HUES64 (cell line): ENCODE data around the gene RFX6.

Experiments
- H3K27ac ChIP-seq: 2 replicates; pipeline ENCODE4 v1.7.0; 2013; ENCODE audit warnings: low read depth, low read length, inconsistent platforms
- H3K27me3 ChIP-seq: 2 replicates; pipeline ENCODE4 v1.6.1; 2013; ENCODE audit warnings: mild to moderate bottlenecking, low read length; ENCODE audit not compliant: insufficient read depth
- H3K36me3 ChIP-seq: 2 replicates; pipeline ENCODE4 v1.6.1; 2013; ENCODE audit warnings: mild to moderate bottlenecking, low read length; ENCODE audit not compliant: insufficient read depth
- H3K4me1 ChIP-seq: 2 replicates; pipeline ENCODE4 v1.6.1; 2013; ENCODE audit warnings: mild to moderate bottlenecking, low read length, moderate library complexity; ENCODE audit not compliant: insufficient read depth
- H3K4me3 ChIP-seq: 2 replicates; pipeline ENCODE4 v1.5.1; 2013; ENCODE audit warnings: mild to moderate bottlenecking, low read length, moderate library complexity
- H3K9ac ChIP-seq: 2 replicates; pipeline ENCODE4 v1.6.1; 2013; ENCODE audit warnings: mild to moderate bottlenecking, low read depth, low read length
- H3K9me3 ChIP-seq: 2 replicates; pipeline ENCODE4 v1.6.1; 2013; ENCODE audit warnings: low read depth, low read length; ENCODE audit not compliant: insufficient read depth
- WGBS: fragments of 150-250, 120-280 bp; methylation state at CpG from one replicate; pipeline ENCODE4 v1.1.7; 2013; ENCODE audit warnings: missing lambda C conversion rate; 5-methylcytosine and 5-hydroxymethylcytosine counted together

RFX6 gene

DNA sequence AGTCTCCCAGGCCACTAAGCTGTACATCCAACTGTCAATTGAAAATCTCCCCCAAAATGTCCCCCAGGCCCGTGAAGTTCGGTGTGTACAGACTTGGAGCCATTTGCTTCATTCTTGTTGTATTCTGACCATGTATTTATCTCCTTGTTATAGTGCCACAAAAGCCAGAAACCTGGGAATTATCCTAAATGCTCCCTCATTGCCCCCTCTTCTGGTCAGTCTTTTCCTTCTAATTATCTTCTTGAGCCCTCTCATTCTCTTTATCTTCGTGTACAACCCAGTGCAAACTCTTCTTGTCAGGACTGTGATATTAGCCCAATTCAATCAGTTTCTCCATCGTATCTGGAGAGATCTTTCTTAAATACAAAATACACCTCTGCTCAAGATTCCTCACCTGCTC, 64.7 kb downstream of the RFX6 start:
- Histone ChIP-seq H3K4me1 (no peaks in the 10 kb centered on the region), H3K4me3 (no peak overlapping the region), H3K27ac (no peak overlapping the region), H3K9ac (no peak overlapping the region), H3K36me3 (no peaks in the 10 kb centered on the region), H3K9me3 (no peaks in the 10 kb centered on the region), H3K27me3 (no peaks in the 10 kb centered on the region)
- WGBS = 66% methylated on average over 4 of the region's 4 CpGs

GRCh38 chr6:116945809-116946208, 68.8 kb downstream of the RFX6 start:
- H3K27me3 ChIP-seq = no peaks in the 10 kb centered on the region
- no peak overlapping the region for H3K27ac ChIP-seq
- no peaks in the 10 kb centered on the region for H3K36me3 ChIP-seq
- no peaks in the 10 kb centered on the region for H3K9me3 ChIP-seq
- H3K9ac ChIP-seq = no peak overlapping the region
- H3K4me3 ChIP-seq = no peak overlapping the region
- H3K4me1 ChIP-seq = peaks cover 4% of the 10 kb centered on the region; the same call in 1 of the 2 replicates
- WGBS = 89% methylated on average over 5 of the region's 5 CpGs

GRCh38 chr6:116948533-116949304, 71.7 kb downstream of the RFX6 start:
- no peaks in the 10 kb centered on the region for H3K27me3 ChIP-seq
- WGBS = 75% methylated on average over 1 of the region's 1 CpG

DNA sequence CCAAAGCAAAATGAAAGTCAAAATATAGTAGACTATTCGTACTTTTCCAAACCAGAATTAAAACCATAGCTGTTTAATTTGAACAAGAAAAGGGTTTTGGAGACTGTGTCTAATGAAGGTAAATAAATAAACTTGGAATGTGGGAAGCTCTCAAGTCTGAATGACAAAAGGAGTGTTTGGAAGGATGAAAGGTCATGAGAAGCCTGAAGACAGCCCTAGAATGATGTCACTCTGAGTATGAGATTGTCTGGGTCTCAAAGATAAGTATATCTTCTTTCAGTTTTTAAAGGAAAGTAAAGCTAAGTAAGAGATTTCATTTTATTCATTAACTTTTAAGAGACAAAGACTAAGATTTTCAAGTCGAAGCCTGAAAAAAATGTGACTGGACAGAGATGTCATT, 72.9 kb downstream of the RFX6 start:
- no peaks in the 10 kb centered on the region for H3K27me3 ChIP-seq
- H3K9me3 ChIP-seq = no peaks in the 10 kb centered on the region
- H3K27ac ChIP-seq = no peak overlapping the region
- H3K4me3 ChIP-seq = no peak overlapping the region
- 89% methylated on average over 1 of the region's 2 CpGs for WGBS
- no peaks in the 10 kb centered on the region for H3K36me3 ChIP-seq
- peaks cover 4% of the 10 kb centered on the region; the same call in 1 of the 2 replicates for H3K4me1 ChIP-seq
- H3K9ac ChIP-seq = no peak overlapping the region

More at GRCh38 chr6:116948533-116949304, 71.7 kb downstream of the RFX6 start:
- no peak overlapping the region for H3K27ac ChIP-seq
- no peaks in the 10 kb centered on the region for H3K36me3 ChIP-seq
- no peaks in the 10 kb centered on the region for H3K9me3 ChIP-seq
- no peak overlapping the region for H3K9ac ChIP-seq
- peaks cover 4% of the 10 kb centered on the region; the same call in 1 of the 2 replicates for H3K4me1 ChIP-seq
- no peak overlapping the region for H3K4me3 ChIP-seq

DNA sequence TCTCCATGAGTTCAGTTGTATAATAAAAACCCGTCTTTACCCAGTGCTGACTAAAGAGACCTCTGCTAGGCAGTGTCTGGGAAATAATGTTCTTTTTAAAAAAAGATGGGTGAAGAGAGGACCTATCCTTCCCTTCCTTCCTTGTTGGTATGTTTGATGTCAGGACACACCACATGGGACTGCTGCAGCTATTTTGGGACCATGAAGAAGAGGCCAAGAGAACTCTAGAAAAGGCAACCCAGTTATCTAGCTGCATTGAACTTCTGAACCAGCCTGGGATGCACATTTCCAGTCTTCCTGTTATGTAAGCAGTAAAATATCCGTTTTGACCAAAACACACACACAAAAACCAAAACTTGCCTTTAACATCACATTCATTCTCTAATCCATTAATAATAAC, 77.3 kb downstream of the RFX6 start:
- Histone ChIP-seq H3K9ac (no peak overlapping the region), H3K4me1 (peaks cover 4% of the 10 kb centered on the region; the same call in 1 of the 2 replicates), H3K36me3 (no peaks in the 10 kb centered on the region), H3K9me3 (no peaks in the 10 kb centered on the region), H3K4me3 (no peak overlapping the region), H3K27ac (no peak overlapping the region), H3K27me3 (no peaks in the 10 kb centered on the region)
- 90% methylated on average over 1 of the region's 2 CpGs for WGBS

DNA sequence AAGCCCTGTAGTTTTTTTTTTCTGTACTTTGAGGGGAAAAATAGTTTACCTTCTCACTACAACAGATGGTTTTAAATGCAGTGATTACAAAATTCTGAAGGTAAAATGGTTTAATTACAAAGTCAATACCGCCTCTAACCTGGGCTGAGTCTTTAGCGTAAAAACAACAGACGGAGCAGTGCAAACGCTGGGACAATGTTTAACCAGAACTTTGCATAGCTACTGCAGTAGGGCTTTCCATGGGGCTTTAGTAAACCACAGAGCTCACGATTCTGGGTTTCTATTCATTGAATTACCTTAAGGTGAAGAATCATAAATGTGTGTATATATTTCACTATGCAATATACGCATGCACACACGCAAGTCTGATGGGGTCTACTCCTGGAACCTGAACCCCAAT, 77.9 kb downstream of the RFX6 start:
- Histone ChIP-seq H3K9ac (no peak overlapping the region), H3K27me3 (no peaks in the 10 kb centered on the region), H3K4me1 (peaks cover under 1% of the 10 kb centered on the region; the same call in 1 of the 2 replicates), H3K4me3 (no peak overlapping the region), H3K36me3 (no peaks in the 10 kb centered on the region), H3K9me3 (no peaks in the 10 kb centered on the region), H3K27ac (no peak overlapping the region)
- 87% methylated on average over 7 of the region's 7 CpGs for WGBS

GRCh38 chr6:116955773-116956172, 78.7 kb downstream of the RFX6 start:
- no peaks in the 10 kb centered on the region for H3K36me3 ChIP-seq
- no peaks in the 10 kb centered on the region for H3K4me1 ChIP-seq
- WGBS = 66% methylated on average over 4 of the region's 7 CpGs
- H3K9ac ChIP-seq = no peak overlapping the region
- H3K9me3 ChIP-seq = no peaks in the 10 kb centered on the region
- no peak overlapping the region for H3K27ac ChIP-seq
- no peaks in the 10 kb centered on the region for H3K27me3 ChIP-seq
- H3K4me3 ChIP-seq = no peak overlapping the region

DNA sequence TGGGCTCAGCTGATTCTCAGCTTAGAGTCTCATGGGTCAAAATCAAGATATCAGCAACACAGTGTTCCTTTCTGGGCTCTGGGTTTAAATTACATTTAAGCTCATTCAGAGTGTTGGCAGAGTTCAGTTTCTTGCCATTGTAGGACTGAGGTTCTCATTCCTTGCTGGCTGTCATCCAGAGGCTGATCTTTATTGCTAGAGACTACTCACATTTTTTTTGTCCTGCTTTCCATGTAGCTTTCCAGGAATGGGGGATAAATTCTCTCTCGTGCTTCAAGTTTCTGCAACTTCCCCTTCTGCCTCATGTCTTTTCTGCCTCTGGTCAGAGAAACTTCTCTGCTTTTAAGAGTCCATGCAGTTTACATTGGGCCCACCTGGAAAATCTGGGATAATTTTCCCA, 86.9 kb downstream of the RFX6 start:
- H3K36me3 ChIP-seq = no peaks in the 10 kb centered on the region
- no peaks in the 10 kb centered on the region for H3K9me3 ChIP-seq
- H3K9ac ChIP-seq = no peak overlapping the region
- no peak overlapping the region for H3K4me3 ChIP-seq
- H3K27me3 ChIP-seq = no peaks in the 10 kb centered on the region
- WGBS = 90% methylated on average over 1 of the region's 1 CpG
- no peaks in the 10 kb centered on the region for H3K4me1 ChIP-seq
- H3K27ac ChIP-seq = no peak overlapping the region

DNA sequence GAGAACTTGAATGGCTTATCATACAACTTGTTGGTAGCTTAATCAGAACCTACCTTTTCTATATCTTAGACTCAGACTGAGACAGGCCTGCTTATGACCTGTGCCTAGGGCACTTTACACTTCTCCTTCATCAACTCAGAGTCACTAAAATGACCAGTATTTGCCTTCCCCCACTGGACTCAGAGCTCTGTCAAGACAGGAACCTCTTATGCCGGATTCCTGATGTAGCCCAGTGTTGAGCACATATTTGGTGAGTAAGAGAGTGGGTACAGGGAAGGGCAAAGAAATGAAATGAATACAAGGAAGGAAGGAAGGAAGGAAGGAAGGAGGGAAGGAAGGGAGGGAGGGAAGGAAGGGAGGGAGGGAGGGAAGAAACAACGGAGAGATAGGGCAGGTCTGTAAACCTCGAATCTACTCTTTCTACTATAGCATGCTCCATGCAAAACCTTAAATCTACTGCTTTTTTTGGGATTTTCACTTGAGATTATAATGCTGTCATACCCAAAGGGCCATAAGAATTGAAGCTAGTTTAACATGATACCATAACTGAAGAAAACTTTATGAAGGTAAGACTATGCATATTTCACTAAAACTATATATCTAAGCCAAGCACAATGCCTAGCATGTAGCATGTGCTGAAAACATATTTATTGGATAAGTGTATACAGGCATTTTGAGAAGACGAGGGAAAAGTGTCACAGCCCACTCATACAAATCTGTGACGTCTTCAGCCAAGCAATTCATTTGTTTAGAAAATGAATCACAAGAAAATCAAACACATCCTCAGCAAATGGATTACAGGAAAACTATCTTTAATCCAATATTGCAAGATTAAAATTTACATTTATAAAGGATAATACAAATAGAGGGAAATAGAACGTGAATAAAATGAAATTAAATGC, 89.9 kb downstream of the RFX6 start:
- H3K36me3 ChIP-seq = no peaks in the 10 kb centered on the region
- no peaks in the 10 kb centered on the region for H3K9me3 ChIP-seq
- H3K4me1 ChIP-seq = no peaks in the 10 kb centered on the region
- H3K27me3 ChIP-seq = no peaks in the 10 kb centered on the region
- H3K27ac ChIP-seq = no peak overlapping the region
- no peak overlapping the region for H3K4me3 ChIP-seq
- H3K9ac ChIP-seq = no peak overlapping the region
- 95% methylated on average over 4 of the region's 6 CpGs for WGBS

DNA sequence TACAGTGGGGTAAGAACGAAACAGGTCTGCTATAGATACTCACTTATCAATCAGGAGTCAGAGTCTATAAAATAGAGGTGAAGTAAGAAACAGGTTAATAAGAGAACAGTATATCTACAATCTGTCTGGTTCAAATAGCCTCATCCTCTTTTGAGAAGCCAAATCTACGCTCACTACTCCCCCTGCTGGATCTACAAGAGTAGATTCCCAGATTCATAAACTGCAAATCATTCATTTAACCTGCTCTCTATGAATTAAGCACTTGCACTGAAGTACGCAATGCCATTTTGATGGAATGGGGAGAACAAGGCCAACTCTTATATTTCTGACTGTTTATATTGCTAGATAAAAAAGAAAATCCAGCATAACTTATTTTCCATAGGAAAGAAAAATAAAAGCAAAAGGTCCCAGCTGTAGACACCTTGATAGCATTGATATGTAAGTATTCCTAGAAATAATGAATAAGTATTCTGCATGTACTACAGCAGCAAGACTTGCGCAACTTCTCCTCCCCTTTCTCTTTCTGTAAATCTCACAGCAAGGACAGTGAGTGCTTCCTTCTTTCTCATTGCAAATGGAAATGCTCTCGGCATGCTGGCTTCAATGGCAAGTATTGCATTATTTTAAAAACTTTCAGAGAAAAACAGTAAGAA, 92.3 kb downstream of the RFX6 start:
- Histone ChIP-seq H3K9ac (no peak overlapping the region), H3K9me3 (no peaks in the 10 kb centered on the region), H3K4me3 (no peak overlapping the region), H3K4me1 (no peaks in the 10 kb centered on the region), H3K36me3 (no peaks in the 10 kb centered on the region), H3K27ac (no peak overlapping the region), H3K27me3 (no peaks in the 10 kb centered on the region)
- WGBS = 54% methylated on average over 4 of the region's 5 CpGs

- 0% methylated on average over 1 of the region's 1 CpG for WGBS
- Histone ChIP-seq H3K4me3 (no peak overlapping the region), H3K36me3 (no peaks in the 10 kb centered on the region), H3K4me1 (no peaks in the 10 kb centered on the region), H3K9me3 (no peaks in the 10 kb centered on the region), H3K27me3 (no peaks in the 10 kb centered on the region), H3K27ac (no peak overlapping the region), H3K9ac (no peak overlapping the region)
Measured at GRCh38 chr6:116971959-116972358, 94.9 kb downstream of the RFX6 start.
